Stimulated activated CD8-positive, alpha-beta memory T cell treated with anti-CD3 and anti-CD28 coated beads, Interleukin-7, amount 100 ng/mL, for 4 hours (primary cell): Measurements from ENCODE around the gene OR5K3.

Source experiments
- DNase-seq, 2 donors: peaks; one replicate each; pipeline ENCODE4 v3.0.0-alpha.2; 2020; ENCODE audit warnings: low read depth in 2 of 2

OR5K3 gene

DNA sequence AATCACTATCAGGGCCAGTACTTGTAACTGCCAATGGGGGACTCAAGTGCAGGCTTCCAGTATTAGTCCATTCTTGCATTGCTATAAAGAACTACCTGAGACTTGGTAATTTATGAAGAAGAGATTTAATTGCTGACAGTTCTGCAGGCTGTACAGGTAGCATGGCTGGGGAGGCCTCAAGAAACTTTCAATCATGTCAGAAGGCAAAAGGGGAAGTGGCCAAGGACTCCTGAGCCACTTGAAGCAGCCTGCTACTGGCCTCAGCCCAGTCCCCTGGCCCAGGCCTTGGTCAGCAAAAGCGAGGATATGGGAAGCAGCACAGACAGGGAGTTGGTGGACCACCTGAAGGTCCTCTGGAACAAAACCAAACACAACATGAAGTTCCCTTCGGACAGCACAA, 43.3 kb downstream of the OR5K3 start:
- no peak for DNase-seq

DNA sequence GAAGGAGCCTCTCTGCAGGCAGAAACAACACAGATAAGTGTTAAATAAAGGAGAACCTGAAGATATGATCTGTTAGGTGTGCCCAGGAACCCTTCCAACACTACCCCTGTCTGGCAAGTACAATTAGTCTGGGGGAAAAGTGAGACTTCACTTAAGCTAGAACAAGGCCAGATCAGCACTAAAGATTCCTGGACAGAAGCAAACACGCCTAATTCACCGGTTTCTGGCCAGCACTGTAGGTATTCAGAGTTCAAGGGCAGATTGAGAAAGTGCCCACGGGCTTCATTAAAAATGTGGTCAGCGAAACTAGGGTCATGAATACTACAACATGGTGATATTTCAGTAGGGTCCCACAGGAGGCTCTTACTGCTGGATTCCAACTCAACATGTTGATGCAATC, 43.9 kb downstream of the OR5K3 start:
- DNase-seq = no peak

DNA sequence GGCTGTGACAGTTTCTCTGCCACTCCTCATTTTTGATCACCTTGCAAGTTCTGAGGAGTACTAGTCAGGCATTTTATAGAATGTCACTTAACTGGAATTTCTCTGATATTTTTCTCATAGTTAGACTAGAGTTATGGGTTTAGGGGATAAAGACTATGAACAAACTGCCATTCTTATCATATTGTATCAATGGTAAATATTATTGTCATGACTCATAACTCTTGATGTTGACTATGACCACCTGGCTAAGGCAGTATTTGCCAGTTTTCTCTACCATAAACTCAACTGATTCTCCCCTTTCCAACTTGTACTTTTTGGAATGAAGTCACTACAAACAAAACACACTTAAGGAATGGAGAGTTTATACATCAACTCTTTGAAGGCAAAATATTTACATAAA, 49.8 kb downstream of the OR5K3 start:
- DNase-seq = no peak
